OCI-LY1 (cell line): ENCODE measurements around the gene ST6GALNAC5.

Source experiments
- H2AFZ ChIP-seq: fragments of 200-600 bp; sonication (generic), shearing (Covaris generic); 2 replicates; pipeline ENCODE4 v1.6.0; 2014; ENCODE audit warnings: antibody characterized with exemption, mild to moderate bottlenecking, low read length
- H3F3A ChIP-seq: fragments of 200-600 bp; sonication (generic), shearing (Covaris generic); 2 replicates; pipeline ENCODE4 v1.6.0; 2014; ENCODE audit warnings: mild to moderate bottlenecking, antibody characterized with exemption, low read length, moderate library complexity; ENCODE audit not compliant: insufficient read depth
- H3K27ac ChIP-seq: fragments of 200-600 bp; sonication (generic); 2 replicates; pipeline ENCODE4 v1.5.1; 2014; ENCODE audit warnings: low read length, mixed run types, mild to moderate bottlenecking, low read depth; ENCODE audit not compliant: poor library complexity, severe bottlenecking
- H3K27me3 ChIP-seq: fragments of 200-600 bp; sonication (generic); 2 replicates; pipeline ENCODE4 v1.6.0; 2014; ENCODE audit warnings: antibody characterized with exemption, mild to moderate bottlenecking, low read length, moderate library complexity; ENCODE audit not compliant: insufficient read depth
- H3K36me3 ChIP-seq: fragments of 200-600 bp; sonication (generic); 2 replicates; pipeline ENCODE4 v1.6.1; 2014; ENCODE audit warnings: mild to moderate bottlenecking, antibody characterized with exemption, low read length, moderate library complexity, mixed read lengths; ENCODE audit not compliant: insufficient read depth
- H3K4me1 ChIP-seq: fragments of 200-600 bp; sonication (generic); 2 replicates; pipeline ENCODE4 v1.5.1; 2014; ENCODE audit warnings: mild to moderate bottlenecking, low read length, moderate library complexity; ENCODE audit not compliant: insufficient read depth, severe bottlenecking
- H3K4me2 ChIP-seq: fragments of 200-600 bp; sonication (generic), shearing (Covaris generic); 2 replicates; pipeline ENCODE4 v1.6.1; 2014; ENCODE audit warnings: low read length
- H3K4me3 ChIP-seq: fragments of 200-600 bp; sonication (generic); 2 replicates; pipeline ENCODE4 v1.5.1; 2014; ENCODE audit warnings: low read length, low read depth, mild to moderate bottlenecking, mixed read lengths; ENCODE audit not compliant: poor library complexity, severe bottlenecking
- H3K79me2 ChIP-seq: fragments of 200-600 bp; shearing (Covaris generic); 2 replicates; pipeline ENCODE4 v1.6.1; 2016; ENCODE audit warnings: mixed run types, low read length, mixed read lengths; ENCODE audit not compliant: insufficient read depth
- H3K9ac ChIP-seq: fragments of 200-600 bp; sonication (generic), shearing (Covaris generic); 2 replicates; pipeline ENCODE4 v1.6.1; 2014; ENCODE audit warnings: mild to moderate bottlenecking, low read length, mixed read lengths
- H3K9me2 ChIP-seq: fragments of 200-600 bp; sonication (generic), shearing (Covaris generic); 2 replicates; pipeline ENCODE4 v1.6.1; 2014; ENCODE audit warnings: low read depth, mild to moderate bottlenecking, low read length, mixed read lengths
- H3K9me3 ChIP-seq: fragments of 200-600 bp; shearing (Covaris generic); 2 replicates; pipeline ENCODE4 v1.6.1; 2014; ENCODE audit warnings: low read length, mixed read lengths
- H4K20me1 ChIP-seq: fragments of 200-600 bp; sonication (generic), shearing (Covaris generic); 2 replicates; pipeline ENCODE4 v1.6.0; 2016; ENCODE audit warnings: mild to moderate bottlenecking, low read length; ENCODE audit not compliant: insufficient read depth
- CTCF ChIP-seq: fragments of 200-600 bp; sonication (generic), shearing (Covaris generic); IDR thresholded peaks from 2 replicates; pipeline ENCODE4 v1.5.1; 2017; ENCODE audit warnings: mild to moderate bottlenecking, antibody characterized with exemption, low read length, moderate library complexity, mixed read lengths
- EZH2 ChIP-seq: fragments of 200-600 bp; sonication (generic), shearing (Covaris generic); IDR thresholded peaks from 2 replicates; pipeline ENCODE4 v1.8.0; 2017; ENCODE audit warnings: borderline replicate concordance, mixed run types, mild to moderate bottlenecking, antibody characterized with exemption, low read length, moderate library complexity, mixed read lengths

Gene ST6GALNAC5

GRCh38 chr1:77081834-77082233 is 214.6 kb downstream of the ST6GALNAC5 start:
- Histone ChIP-seq H3K36me3 (no peaks in the 10 kb centered on the region), H4K20me1 (no peaks in the 10 kb centered on the region), H3K4me1 (no peaks in the 10 kb centered on the region), H3F3A (no peaks in the 10 kb centered on the region), H3K9ac (no peak overlapping the region), H3K9me2 (no peaks in the 10 kb centered on the region), H3K27me3 (no peaks in the 10 kb centered on the region), H3K79me2 (no peaks in the 10 kb centered on the region), H2AFZ (no peak overlapping the region), H3K4me3 (no peak overlapping the region), H3K9me3 (no peaks in the 10 kb centered on the region), H3K4me2 (no peak overlapping the region), H3K27ac (no peak overlapping the region)
- TF ChIP-seq CTCF: no peak
- TF ChIP-seq EZH2: no peak

- Histone ChIP-seq H3K4me1 (no peaks in the 10 kb centered on the region), H3K9ac (no peak overlapping the region), H3K4me3 (no peak overlapping the region), H3K79me2 (no peaks in the 10 kb centered on the region), H3K27ac (no peak overlapping the region), H3K9me2 (no peaks in the 10 kb centered on the region), H4K20me1 (no peaks in the 10 kb centered on the region), H3K36me3 (no peaks in the 10 kb centered on the region), H3K9me3 (no peaks in the 10 kb centered on the region), H3F3A (no peaks in the 10 kb centered on the region), H2AFZ (no peak overlapping the region), H3K4me2 (no peak overlapping the region), H3K27me3 (no peaks in the 10 kb centered on the region)
- TF ChIP-seq CTCF: no peak
- no peak for TF ChIP-seq EZH2
Observed at GRCh38 chr1:77084457-77084856, 217.2 kb downstream of the ST6GALNAC5 start.

GRCh38 chr1:77085109-77085508 is 217.8 kb downstream of the ST6GALNAC5 start:
- no peaks in the 10 kb centered on the region for H4K20me1 ChIP-seq
- H2AFZ ChIP-seq: no peak overlapping the region
- H3K27me3 ChIP-seq: no peaks in the 10 kb centered on the region
- TF ChIP-seq CTCF: no peak
- no peak for TF ChIP-seq EZH2
- no peak overlapping the region for H3K27ac ChIP-seq
- no peaks in the 10 kb centered on the region for H3F3A ChIP-seq
- H3K79me2 ChIP-seq: no peaks in the 10 kb centered on the region
- no peak overlapping the region for H3K4me2 ChIP-seq
- no peaks in the 10 kb centered on the region for H3K9me3 ChIP-seq
- no peaks in the 10 kb centered on the region for H3K9me2 ChIP-seq
- no peak overlapping the region for H3K4me3 ChIP-seq
- H3K4me1 ChIP-seq: no peaks in the 10 kb centered on the region
- no peaks in the 10 kb centered on the region for H3K36me3 ChIP-seq
- no peak overlapping the region for H3K9ac ChIP-seq
